Measurements from ENCODE around the gene OBSL1. TPM values are rescaled to one million over a fixed set of nuclear protein-coding genes. Genes with fewer than 3 reads are reported as not detected.

Gene OBSL1
- total RNA-seq, 6 donors from 2014 or later: 38.2 to 303 (median 67.4) TPM

DNA sequence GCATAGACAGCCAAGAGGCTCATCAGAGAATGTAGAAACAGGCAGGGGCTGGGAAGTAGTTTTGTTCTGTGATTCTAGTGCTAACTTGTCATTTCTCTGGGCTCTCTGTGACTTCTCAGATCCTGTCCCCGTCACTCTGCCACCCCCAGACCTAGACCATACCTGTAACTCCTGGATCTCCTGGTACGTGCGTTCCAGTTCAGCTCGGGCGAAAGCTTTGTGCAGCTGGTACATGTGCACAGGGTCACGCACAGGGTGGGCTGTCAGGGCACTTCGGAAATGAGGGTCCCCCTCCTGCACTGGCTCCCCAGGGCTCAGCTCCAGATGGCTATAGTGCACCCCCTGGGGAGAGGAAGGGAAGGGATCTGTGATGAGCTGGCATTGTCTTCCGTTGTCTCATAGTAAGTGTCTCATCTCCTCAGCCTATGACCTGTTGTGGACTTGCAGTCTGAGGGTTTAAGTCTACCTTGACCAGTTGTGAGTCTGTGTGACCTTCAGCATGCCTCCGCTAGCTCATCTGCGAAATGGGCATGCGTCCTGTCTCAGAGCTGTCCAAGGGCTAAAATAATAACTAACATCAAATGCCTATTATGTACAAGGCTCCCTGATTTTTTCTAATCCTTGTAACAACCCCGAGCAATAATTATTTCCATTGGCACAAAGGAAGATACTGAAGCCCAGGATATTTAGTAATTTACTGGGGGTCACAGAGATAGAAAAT, 30.4 kb downstream of the OBSL1 start:
- peaks cover 24 to 32% (median 26%) of the 10 kb centered on the region in 4 donors for H3K4me1 ChIP-seq

DNA sequence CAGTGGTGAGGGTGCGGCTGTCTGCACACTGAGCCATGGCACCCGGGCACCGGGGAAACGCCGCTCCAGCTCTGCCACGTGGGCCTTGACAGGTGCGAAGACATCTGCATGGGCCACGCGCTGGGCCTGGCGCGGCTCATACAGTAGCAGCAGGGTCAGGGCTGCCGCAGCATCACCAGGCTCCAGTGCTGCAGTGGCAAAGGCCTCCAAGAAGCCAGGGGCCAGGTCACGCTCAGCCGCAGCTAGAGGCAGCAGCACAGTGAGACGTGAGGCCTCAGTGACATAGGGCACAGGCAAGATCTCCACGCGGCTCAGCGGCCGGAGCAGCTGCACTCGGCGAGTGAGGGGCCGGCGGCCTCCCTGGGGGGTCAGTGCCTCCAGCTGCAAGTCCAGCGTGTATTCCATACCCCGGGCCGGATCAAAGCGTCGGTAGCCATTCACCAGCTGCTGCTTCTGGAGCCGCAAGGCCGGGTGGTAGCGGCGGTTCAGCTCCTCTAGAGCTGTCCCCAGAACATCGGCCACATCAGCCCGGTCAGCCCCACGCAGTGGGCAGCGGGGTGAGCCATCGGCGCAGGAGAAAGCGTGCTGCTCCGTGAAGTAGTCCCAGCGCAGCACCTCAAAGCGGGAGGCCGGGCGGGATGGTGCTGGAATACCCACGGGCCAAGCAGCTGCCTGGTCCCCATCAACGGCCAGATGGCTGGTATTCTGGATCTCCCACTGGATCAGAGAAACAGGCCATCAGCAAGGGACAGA, 31.2 kb downstream of the OBSL1 start:
- TF ChIP-seq POLR2A (IDR thresholded peaks at IDR 0.05) (no peak), EP300 (IDR thresholded peaks at IDR 0.05) (no peak), POLR2AphosphoS5 (IDR thresholded peaks at IDR 0.05) (no peak)
- TF ChIP-seq, protein P1, sequence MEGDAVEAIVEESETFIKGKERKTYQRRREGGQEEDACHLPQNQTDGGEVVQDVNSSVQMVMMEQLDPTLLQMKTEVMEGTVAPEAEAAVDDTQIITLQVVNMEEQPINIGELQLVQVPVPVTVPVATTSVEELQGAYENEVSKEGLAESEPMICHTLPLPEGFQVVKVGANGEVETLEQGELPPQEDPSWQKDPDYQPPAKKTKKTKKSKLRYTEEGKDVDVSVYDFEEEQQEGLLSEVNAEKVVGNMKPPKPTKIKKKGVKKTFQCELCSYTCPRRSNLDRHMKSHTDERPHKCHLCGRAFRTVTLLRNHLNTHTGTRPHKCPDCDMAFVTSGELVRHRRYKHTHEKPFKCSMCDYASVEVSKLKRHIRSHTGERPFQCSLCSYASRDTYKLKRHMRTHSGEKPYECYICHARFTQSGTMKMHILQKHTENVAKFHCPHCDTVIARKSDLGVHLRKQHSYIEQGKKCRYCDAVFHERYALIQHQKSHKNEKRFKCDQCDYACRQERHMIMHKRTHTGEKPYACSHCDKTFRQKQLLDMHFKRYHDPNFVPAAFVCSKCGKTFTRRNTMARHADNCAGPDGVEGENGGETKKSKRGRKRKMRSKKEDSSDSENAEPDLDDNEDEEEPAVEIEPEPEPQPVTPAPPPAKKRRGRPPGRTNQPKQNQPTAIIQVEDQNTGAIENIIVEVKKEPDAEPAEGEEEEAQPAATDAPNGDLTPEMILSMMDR (IDR thresholded peaks at IDR 0.05): no peak
- H3K27me3 ChIP-seq: no peaks in the 10 kb centered on the region
- 90 to 97% methylated on average over 6 to 34 of the region's 46 CpGs for WGBS, 2 donors

More for the DNA sequence above, 30.4 kb downstream of the OBSL1 start:
- TF ChIP-seq POLR2AphosphoS5 (IDR thresholded peaks at IDR 0.05): no peak
- no peak for TF ChIP-seq POLR2A (IDR thresholded peaks at IDR 0.05)
- TF ChIP-seq, protein P1 (IDR thresholded peaks at IDR 0.05): no peak
- no peak for TF ChIP-seq EP300 (IDR thresholded peaks at IDR 0.05)
- 89 to 92% methylated on average over 10 to 12 of the region's 12 CpGs for WGBS, 2 donors
- Histone ChIP-seq H3K4me3 (no peak overlapping the region), H3K9me3 (no peaks in the 10 kb centered on the region), H3K27me3 (no peaks in the 10 kb centered on the region), H3K27ac (no peak overlapping the region), H3K36me3 (peaks cover 0 to 25% (median 17%) of the 10 kb centered on the region in 4 donors)
- DNase-seq: no peak
- ATAC-seq (ENCODE audit: low FRiP score in 2 of 2): no peak

DNA sequence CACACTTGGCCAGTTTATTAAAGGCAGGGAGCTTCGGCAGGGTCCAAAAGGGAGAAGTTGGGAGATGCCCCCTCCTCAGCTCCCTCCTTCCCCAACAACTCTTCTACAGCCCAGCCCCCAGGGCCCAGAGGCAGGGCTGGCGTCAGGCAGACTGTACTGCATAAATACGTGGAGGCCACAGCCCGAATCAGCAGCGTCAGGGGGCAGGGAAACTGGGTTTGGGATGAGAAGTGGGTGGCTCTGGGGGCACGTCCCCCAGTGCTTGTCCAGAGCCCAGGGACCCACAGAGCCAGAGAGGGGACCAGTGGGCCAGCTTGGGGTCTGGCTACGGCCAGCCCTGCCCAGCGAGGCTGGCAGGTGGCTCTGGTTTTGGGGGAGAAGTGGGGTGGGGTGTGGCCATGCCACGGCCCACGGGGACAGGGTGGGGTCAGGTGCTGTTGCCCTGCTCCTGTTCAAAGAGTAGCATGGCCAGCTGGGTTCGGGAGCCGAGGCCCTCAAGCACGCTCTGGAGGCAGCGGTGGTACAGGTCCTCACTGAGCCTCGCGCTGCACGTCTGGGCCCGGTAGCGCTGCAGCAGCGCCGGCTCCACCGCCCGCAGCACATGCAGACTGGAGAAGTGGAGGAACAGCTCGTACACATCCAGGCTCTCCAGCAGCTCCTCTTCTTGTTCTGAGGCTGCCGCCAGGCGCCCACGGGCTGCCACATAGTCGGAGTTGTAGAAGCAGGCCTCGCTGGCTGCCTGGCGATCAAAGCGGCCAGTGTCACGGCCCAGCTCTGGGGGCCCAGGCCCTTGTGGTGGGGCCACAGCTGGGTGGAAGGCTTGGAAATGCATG, 32.2 kb downstream of the OBSL1 start:
- no peak overlapping the region for H3K4me3 ChIP-seq
- TF ChIP-seq, protein P1 (IDR thresholded peaks at IDR 0.05): no peak
- TF ChIP-seq POLR2AphosphoS5 (IDR thresholded peaks at IDR 0.05) (no peak), EP300 (IDR thresholded peaks at IDR 0.05) (no peak)
- H3K4me1 ChIP-seq: peaks cover 18 to 26% (median 20%) of the 10 kb centered on the region in 4 donors
- peaks cover 0 to 25% (median 17%) of the 10 kb centered on the region in 4 donors for H3K36me3 ChIP-seq
- no peak overlapping the region for H3K27ac ChIP-seq
- WGBS, 2 donors: 90 to 91% methylated on average over 2 to 24 of the region's 32 CpGs
- DNase-seq: peak in 1 of 2 donors; percentile 81
- no peaks in the 10 kb centered on the region for H3K27me3 ChIP-seq
- no peak for ATAC-seq (ENCODE audit: low FRiP score in 2 of 2)
- H3K9me3 ChIP-seq: no peaks in the 10 kb centered on the region

More for the DNA sequence above, 31.2 kb downstream of the OBSL1 start:
- Histone ChIP-seq H3K4me1 (peaks cover 24 to 32% (median 26%) of the 10 kb centered on the region in 4 donors), H3K9me3 (no peaks in the 10 kb centered on the region), H3K27ac (no peak overlapping the region), H3K36me3 (peaks cover 0 to 25% (median 17%) of the 10 kb centered on the region in 4 donors), H3K4me3 (no peak overlapping the region)
- ATAC-seq (ENCODE audit: low FRiP score in 2 of 2): no peak
- DNase-seq: peak in 1 of 2 donors; percentile 83

- Histone ChIP-seq H3K4me1 (peaks cover 16 to 22% (median 18%) of the 10 kb centered on the region in 4 donors), H3K36me3 (peaks cover 0 to 25% (median 17%) of the 10 kb centered on the region in 4 donors), H3K9me3 (no peaks in the 10 kb centered on the region), H3K27ac (no peak overlapping the region), H3K4me3 (no peak overlapping the region), H3K27me3 (no peaks in the 10 kb centered on the region)
- TF ChIP-seq, protein P1 (IDR thresholded peaks at IDR 0.05): no peak
- no peak for TF ChIP-seq EP300 (IDR thresholded peaks at IDR 0.05)
- no peak for TF ChIP-seq POLR2A (IDR thresholded peaks at IDR 0.05)
- no peak for TF ChIP-seq POLR2AphosphoS5 (IDR thresholded peaks at IDR 0.05)
- ATAC-seq (ENCODE audit: low FRiP score in 2 of 2) (no peak), DNase-seq (no peak)
- 64 to 75% methylated on average over 6 of the region's 6 CpGs for WGBS, 2 donors
These were observed 32.8 kb downstream of the OBSL1 start for GRCh38 chr2:219538504-219538951.

Data from upper lobe of left lung (tissue), 6 donors.